WI38 (cell line): ENCODE results near the gene VAPB.

ENCODE experiments used
- H3K4me3 ChIP-seq: 2 replicates; pipeline ENCODE4 v1.5.1; 2011; ENCODE audit warnings: low read depth, mild to moderate bottlenecking, control low read depth, low read length
- CTCF ChIP-seq: IDR thresholded peaks from 2 replicates; pipeline ENCODE4 v1.5.1; 2012; ENCODE audit warnings: low read depth, mild to moderate bottlenecking, control low read depth, low read length

The VAPB gene

GRCh38 chr20:58438970-58439808, 50.2 kb downstream of the VAPB start:
- H3K4me3 ChIP-seq = no peak overlapping the region
- TF ChIP-seq CTCF = no peak

- no peak overlapping the region for H3K4me3 ChIP-seq
- TF ChIP-seq CTCF = no peak
These were observed 51.2 kb downstream of the VAPB start for GRCh38 chr20:58440021-58440767.

GRCh38 chr20:58441723-58442122, 52.7 kb downstream of the VAPB start:
- TF ChIP-seq CTCF = no peak
- no peak overlapping the region for H3K4me3 ChIP-seq

GRCh38 chr20:58444746-58445255, 55.8 kb downstream of the VAPB start:
- no peak overlapping the region for H3K4me3 ChIP-seq
- no peak for TF ChIP-seq CTCF

GRCh38 chr20:58446264-58446959, 57.4 kb downstream of the VAPB start:
- TF ChIP-seq CTCF = no peak
- no peak overlapping the region for H3K4me3 ChIP-seq

- TF ChIP-seq CTCF = no peak
- no peak overlapping the region for H3K4me3 ChIP-seq
These were observed 57.9 kb downstream of the VAPB start for GRCh38 chr20:58446960-58447265.
